Progenitor cell of endocrine pancreas (in vitro differentiated cells): ENCODE results near the gene PIGO. TPM values are rescaled to one million over a fixed set of nuclear protein-coding genes. Genes with fewer than 3 reads are reported as not detected.

Source experiments
- DNase-seq: peaks from one replicate; pipeline ENCODE4 v3.0.0; 2021; ENCODE audit warnings: low spot score; ENCODE audit not compliant: unreplicated experiment
- H3K27ac Mint-ChIP-seq: 2 replicates; pipeline ENCODE4 v1.8.0; 2021; ENCODE audit warnings: mild to moderate bottlenecking, moderate library complexity, mixed read lengths
- H3K27me3 Mint-ChIP-seq: 2 replicates; pipeline ENCODE4 v1.8.0; 2021; ENCODE audit warnings: mixed read lengths
- H3K36me3 Mint-ChIP-seq: 2 replicates; pipeline ENCODE4 v1.8.0; 2022; ENCODE audit warnings: mixed read lengths; ENCODE audit not compliant: insufficient read depth
- H3K4me1 Mint-ChIP-seq: 2 replicates; pipeline ENCODE4 v1.8.0; 2021; ENCODE audit warnings: low read depth, mixed read lengths
- H3K4me3 Mint-ChIP-seq: 2 replicates; pipeline ENCODE4 v1.8.0; 2021; ENCODE audit warnings: low read depth, mild to moderate bottlenecking, moderate library complexity, mixed read lengths
- H3K9me3 Mint-ChIP-seq: 2 replicates; pipeline ENCODE4 v1.8.0; 2021; ENCODE audit warnings: low read depth, mixed read lengths
- total RNA-seq: library from RNA; stranded (reverse); gene quantifications from 2 replicates; pipeline ENCODE4 v1.2.1, GENCODE V29; 2021
- TF ChIP-seq, protein P1 (sequence below): fragments of 200-600 bp; sonication (generic); IDR thresholded peaks from one replicate; pipeline ENCODE4 v1.5.0; 2021; ENCODE audit warnings: antibody characterized with exemption, mild to moderate bottlenecking; ENCODE audit not compliant: unreplicated experiment

PIGO gene
- total RNA-seq, 1 donor from 2014 or later, result 27.3 TPM

DNA sequence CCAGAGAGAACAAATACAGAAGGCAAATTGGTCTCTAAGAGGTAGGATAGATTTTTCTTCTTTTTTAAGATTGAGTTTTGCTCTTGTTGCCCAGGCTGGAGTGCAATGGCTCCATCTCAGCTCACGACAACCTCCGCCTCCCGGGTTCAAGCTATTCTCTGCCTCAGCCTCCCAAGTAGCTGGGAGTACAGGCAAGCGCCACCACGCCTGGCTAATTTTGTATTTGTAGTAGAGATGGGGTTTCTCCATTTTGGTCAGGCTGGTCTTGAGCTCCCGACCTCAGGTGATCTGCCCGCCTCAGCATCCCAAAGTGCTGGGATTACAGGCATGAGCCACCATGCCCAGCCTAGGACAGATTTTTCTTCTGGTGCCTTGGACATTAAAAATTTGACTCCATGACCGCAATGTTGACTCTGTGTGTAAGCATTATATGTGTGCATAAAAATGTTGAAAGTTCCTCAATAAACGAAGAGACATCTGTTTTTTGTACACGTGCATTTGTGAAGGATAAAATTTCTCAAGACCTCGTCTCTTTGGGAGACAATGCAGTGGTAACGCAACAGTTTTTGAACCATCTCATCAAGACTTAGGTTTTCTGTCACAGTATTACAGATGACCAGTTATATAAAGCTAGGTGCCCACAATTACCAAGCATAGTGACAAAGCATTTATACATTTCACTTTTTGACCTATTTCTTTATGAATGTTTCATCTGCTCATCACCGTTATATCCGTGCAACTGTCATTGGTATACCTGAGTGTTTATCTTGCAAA lies 41.3 kb downstream of the PIGO start:
- H3K9me3 Mint-ChIP-seq, result no peaks in the 10 kb centered on the region
- no peaks in the 10 kb centered on the region for H3K4me1 Mint-ChIP-seq
- DNase-seq, result no peak
- no peak overlapping the region for H3K27ac Mint-ChIP-seq
- TF ChIP-seq, protein P1, sequence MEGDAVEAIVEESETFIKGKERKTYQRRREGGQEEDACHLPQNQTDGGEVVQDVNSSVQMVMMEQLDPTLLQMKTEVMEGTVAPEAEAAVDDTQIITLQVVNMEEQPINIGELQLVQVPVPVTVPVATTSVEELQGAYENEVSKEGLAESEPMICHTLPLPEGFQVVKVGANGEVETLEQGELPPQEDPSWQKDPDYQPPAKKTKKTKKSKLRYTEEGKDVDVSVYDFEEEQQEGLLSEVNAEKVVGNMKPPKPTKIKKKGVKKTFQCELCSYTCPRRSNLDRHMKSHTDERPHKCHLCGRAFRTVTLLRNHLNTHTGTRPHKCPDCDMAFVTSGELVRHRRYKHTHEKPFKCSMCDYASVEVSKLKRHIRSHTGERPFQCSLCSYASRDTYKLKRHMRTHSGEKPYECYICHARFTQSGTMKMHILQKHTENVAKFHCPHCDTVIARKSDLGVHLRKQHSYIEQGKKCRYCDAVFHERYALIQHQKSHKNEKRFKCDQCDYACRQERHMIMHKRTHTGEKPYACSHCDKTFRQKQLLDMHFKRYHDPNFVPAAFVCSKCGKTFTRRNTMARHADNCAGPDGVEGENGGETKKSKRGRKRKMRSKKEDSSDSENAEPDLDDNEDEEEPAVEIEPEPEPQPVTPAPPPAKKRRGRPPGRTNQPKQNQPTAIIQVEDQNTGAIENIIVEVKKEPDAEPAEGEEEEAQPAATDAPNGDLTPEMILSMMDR, result no peak
- H3K4me3 Mint-ChIP-seq, result no peak overlapping the region
- H3K36me3 Mint-ChIP-seq, result peaks cover 63% of the 10 kb centered on the region
- no peaks in the 10 kb centered on the region for H3K27me3 Mint-ChIP-seq

DNA sequence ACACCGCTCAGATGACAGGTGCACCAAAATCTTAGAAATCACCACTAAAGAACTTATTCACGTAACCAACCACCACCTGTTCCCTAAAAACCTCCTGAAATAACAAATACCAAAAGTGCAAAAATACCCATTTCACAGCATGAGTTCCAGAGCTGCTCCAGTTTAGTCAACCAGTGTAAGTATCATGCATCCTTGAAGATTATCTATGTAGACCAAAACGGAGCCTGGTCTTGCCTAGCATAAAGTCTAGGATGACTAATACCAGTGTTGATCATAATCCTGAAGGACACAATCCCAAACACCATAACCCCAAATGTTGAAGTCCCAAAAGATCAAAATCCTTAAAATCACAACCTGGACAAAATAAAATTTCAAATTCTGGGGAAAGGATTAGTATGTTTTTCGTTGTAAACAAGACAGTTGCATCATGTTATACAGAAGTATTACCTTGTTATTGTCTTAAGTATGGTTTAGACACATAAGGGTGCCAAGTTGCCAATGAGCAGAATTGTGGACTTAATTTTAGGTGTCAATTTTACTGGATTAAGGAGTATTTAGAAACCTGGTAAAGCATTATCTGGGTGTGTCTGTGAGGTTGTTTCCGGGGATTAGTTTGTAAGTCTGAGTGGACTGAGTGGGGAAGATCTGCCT lies 42.1 kb downstream of the PIGO start:
- no peaks in the 10 kb centered on the region for H3K27me3 Mint-ChIP-seq
- H3K4me1 Mint-ChIP-seq, result no peaks in the 10 kb centered on the region
- no peak overlapping the region for H3K4me3 Mint-ChIP-seq
- TF ChIP-seq, protein P1, result no peak
- H3K9me3 Mint-ChIP-seq, result no peaks in the 10 kb centered on the region
- H3K27ac Mint-ChIP-seq, result no peak overlapping the region
- no peak for DNase-seq
- peaks cover 58% of the 10 kb centered on the region for H3K36me3 Mint-ChIP-seq

DNA sequence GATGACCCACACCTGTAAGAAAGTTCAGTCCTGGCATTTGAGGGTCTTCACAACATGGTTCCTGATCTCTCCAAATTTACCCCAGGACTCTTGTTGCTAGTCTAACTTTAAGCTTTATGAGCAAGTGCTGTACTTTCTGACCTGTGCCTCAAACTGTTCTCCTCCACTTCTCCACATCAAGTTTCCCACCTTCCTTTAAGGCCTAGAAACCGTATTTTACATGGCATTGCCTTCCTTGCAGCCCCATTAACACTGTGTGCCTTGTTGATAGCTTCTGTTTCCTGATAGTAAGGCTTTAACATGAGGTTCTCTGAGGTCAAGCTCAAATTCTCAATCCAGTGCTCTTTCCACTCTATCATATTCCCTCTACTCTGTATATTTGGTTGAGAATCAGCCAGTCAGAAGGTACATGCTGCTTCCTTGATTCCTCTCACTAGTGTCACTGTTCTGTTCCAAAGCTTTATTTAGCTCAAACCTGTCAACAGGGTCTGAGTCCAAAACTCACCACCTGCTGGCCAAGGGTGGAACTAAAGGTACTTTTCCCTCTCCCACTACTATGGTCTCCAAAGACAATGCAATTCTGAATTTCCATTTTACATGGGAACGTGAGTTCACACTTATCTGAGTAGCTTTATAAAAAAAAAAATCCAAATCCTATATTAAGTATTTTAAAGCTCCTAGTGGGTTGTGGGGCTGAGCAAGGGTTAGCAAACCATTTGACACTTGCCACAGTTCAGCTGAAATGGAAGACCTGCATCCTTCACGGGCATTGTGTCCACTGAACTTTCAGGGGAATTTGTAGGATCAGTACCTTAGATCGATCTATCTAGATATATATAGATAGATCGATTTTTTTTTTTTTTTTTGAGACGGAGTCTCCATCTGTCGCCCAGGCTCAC lies 45.1 kb downstream of the PIGO start:
- no peaks in the 10 kb centered on the region for H3K9me3 Mint-ChIP-seq
- DNase-seq, result peak; percentile 30
- H3K27ac Mint-ChIP-seq, result no peak overlapping the region
- H3K4me1 Mint-ChIP-seq, result no peaks in the 10 kb centered on the region
- TF ChIP-seq, protein P1, result peak; percentile 76
- H3K36me3 Mint-ChIP-seq, result peaks cover 44% of the 10 kb centered on the region
- H3K27me3 Mint-ChIP-seq, result no peaks in the 10 kb centered on the region
- H3K4me3 Mint-ChIP-seq, result no peak overlapping the region

DNA sequence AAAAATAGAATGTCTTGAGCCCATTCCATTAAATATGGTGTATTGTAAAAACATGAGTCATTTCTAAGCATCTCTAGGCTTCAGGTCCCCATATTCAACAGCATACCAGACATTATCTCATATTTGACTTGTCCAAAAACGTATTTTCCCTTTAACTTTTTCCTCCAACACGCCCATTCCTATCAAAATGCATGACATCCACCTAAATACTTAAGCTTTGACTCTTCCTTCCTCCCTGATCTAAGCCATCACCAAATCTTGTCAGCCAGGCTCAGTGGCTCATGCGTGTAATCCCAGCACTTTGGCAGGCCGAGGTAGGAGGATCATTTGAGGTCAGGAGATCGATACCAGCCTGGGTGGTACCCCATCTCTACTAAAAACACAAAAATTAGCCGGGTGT lies 47.9 kb downstream of the PIGO start:
- TF ChIP-seq, protein P1, result no peak
- no peaks in the 10 kb centered on the region for H3K4me1 Mint-ChIP-seq
- no peaks in the 10 kb centered on the region for H3K9me3 Mint-ChIP-seq
- H3K27me3 Mint-ChIP-seq, result no peaks in the 10 kb centered on the region
- H3K4me3 Mint-ChIP-seq, result no peak overlapping the region
- DNase-seq, result no peak
- H3K27ac Mint-ChIP-seq, result no peak overlapping the region
- peaks cover 25% of the 10 kb centered on the region for H3K36me3 Mint-ChIP-seq

- TF ChIP-seq, protein P1, result no peak
- Mint-ChIP-seq H3K27ac (no peak overlapping the region), H3K4me1 (no peaks in the 10 kb centered on the region), H3K9me3 (no peaks in the 10 kb centered on the region), H3K4me3 (no peak overlapping the region), H3K36me3 (peaks cover 21% of the 10 kb centered on the region), H3K27me3 (no peaks in the 10 kb centered on the region)
- no peak for DNase-seq
Measured at GRCh38 chr9:35044071-35044470, 52.3 kb downstream of the PIGO start.
